PC-9 (cell line): ENCODE data around the gene RGS6. TPM values are rescaled to one million over a fixed set of nuclear protein-coding genes. Genes with fewer than 3 reads are reported as not detected.

ENCODE experiments used
- BruUV-seq: library from RNA; stranded (reverse); fragments of 400-500 nt; replicated peaks from 2 replicates; lab custom pipeline; 2021; lab: Mats Ljungman, UMichigan
- CTCF ChIA-PET: fragments of 300-600 bp; sonication (Branson Sonifier 250); formaldehyde crosslinking; loops from one replicate; lab custom pipeline; 2022; ENCODE audit warnings: antibody characterized with exemption; lab: Charles Lee
- POLR2A ChIA-PET: fragments of 300-600 bp; sonication (Branson Sonifier 250); formaldehyde crosslinking; loops from one replicate; lab custom pipeline; 2022; ENCODE audit warnings: antibody characterized with exemption; ENCODE audit not compliant: unreplicated experiment; lab: Charles Lee
- DNase-seq, 2 experiments: peaks; one replicate each; pipeline versions ENCODE4 v3.0.0 to v3.0.0-alpha.2; 2015 to 2022; ENCODE audit warnings: mixed read lengths in 1 of 2
- H2AFZ ChIP-seq: fragments of 200-600 bp; sonication (generic); 2 replicates; pipeline ENCODE4 v1.8.1; 2017; ENCODE audit warnings: antibody characterized with exemption
- H3F3A ChIP-seq: fragments of 200-600 bp; sonication (generic); 2 replicates; pipeline ENCODE4 v1.8.1; 2017; ENCODE audit warnings: antibody characterized with exemption, mild to moderate bottlenecking, low read depth; ENCODE audit not compliant: insufficient read depth
- H3K27ac ChIP-seq: fragments of 200-600 bp; sonication (generic); 2 replicates; pipeline ENCODE4 v1.6.1; 2016; ENCODE audit warnings: mixed run types
- H3K27me3 ChIP-seq: fragments of 200-600 bp; sonication (generic); 2 replicates; pipeline ENCODE4 v1.6.1; 2016; ENCODE audit warnings: low read depth, mixed run types; ENCODE audit not compliant: insufficient read depth
- H3K36me3 ChIP-seq: fragments of 200-600 bp; sonication (generic); 2 replicates; pipeline ENCODE4 v1.6.1; 2016; ENCODE audit warnings: low read depth, mixed run types
- H3K4me1 ChIP-seq: fragments of 200-600 bp; sonication (generic); replicated peaks from 2 replicates; pipeline ENCODE4 v1.6.1; 2016; ENCODE audit warnings: mixed run types; ENCODE audit not compliant: insufficient read depth
- H3K4me2 ChIP-seq: fragments of 200-600 bp; sonication (generic); 2 replicates; pipeline ENCODE4 v1.6.1; 2017; ENCODE audit warnings: mixed run types
- H3K4me3 ChIP-seq: fragments of 200-600 bp; sonication (generic); 2 replicates; pipeline ENCODE4 v1.6.1; 2016; ENCODE audit warnings: mixed run types
- H3K79me2 ChIP-seq: fragments of 200-600 bp; sonication (generic); 2 replicates; pipeline ENCODE4 v1.6.1; 2017; ENCODE audit warnings: low read depth, mixed run types
- H3K9me2 ChIP-seq: fragments of 200-600 bp; sonication (generic); 2 replicates; pipeline ENCODE4 v1.8.1; 2017; ENCODE audit warnings: mild to moderate bottlenecking; ENCODE audit not compliant: insufficient read depth
- H3K9me3 ChIP-seq: fragments of 200-600 bp; sonication (generic); 2 replicates; pipeline ENCODE4 v1.8.1; 2016; ENCODE audit warnings: low read depth; ENCODE audit not compliant: insufficient read depth
- H4K20me1 ChIP-seq: fragments of 200-600 bp; sonication (generic); 2 replicates; pipeline ENCODE4 v1.8.1; 2017; ENCODE audit not compliant: insufficient read depth
- EZH2 ChIP-seq: fragments of 200-600 bp; sonication (generic); IDR thresholded peaks from 2 replicates; pipeline ENCODE4 v1.8.0; 2017; ENCODE audit warnings: antibody characterized with exemption, low read depth
- intact Hi-C: fragments of 100-400 bp; cut with micrococcal nuclease; formaldehyde crosslinking; loops from one replicate; pipeline ENCODE4 v1.10.0; 2022; ENCODE audit not compliant: unreplicated experiment
- total RNA-seq: library from RNA; stranded (reverse); gene quantifications from 2 replicates; pipeline ENCODE4 v1.2.3, GENCODE V29; 2021
- TF ChIP-seq, protein P1 (sequence below): fragments of 200-600 bp; sonication (generic); conservative IDR thresholded peaks from 2 replicates; pipeline ENCODE4 v1.6.1; 2017; ENCODE audit warnings: mixed run types, antibody characterized with exemption, mild to moderate bottlenecking, moderate library complexity

The RGS6 gene
- total RNA-seq, 1 experiment from 2014 or later, result not detected

DNA sequence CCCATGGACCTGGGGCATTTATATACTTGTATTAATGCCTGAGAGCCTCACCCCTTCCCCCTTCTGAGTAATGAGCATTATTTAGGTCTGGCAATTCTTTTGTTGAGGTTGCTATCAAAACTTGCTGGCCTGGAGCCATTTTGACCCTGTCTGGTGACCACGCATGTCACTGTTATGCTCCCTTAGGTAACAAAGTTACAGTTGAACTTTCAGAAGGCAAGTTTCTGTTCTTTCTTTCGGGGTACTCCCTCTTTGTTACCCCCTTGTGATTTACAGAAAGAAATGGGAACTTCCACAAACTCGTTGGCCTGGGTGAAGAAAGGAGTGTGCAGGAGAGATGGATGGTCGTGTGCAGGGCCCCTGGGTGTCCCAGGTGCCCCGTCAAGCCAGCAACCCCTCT is 656.3 kb downstream of the RGS6 start:
- Histone ChIP-seq H3K36me3 (no peaks in the 10 kb centered on the region), H3K9me3 (no peaks in the 10 kb centered on the region), H3K27me3 (peaks cover 23% of the 10 kb centered on the region), H3K9me2 (no peaks in the 10 kb centered on the region), H4K20me1 (no peaks in the 10 kb centered on the region), H3K4me3 (no peak overlapping the region), H3K79me2 (no peaks in the 10 kb centered on the region), H3K27ac (no peak overlapping the region), H3K4me2 (no peak overlapping the region), H3K4me1 (no peaks in the 10 kb centered on the region), H3F3A (no peaks in the 10 kb centered on the region), H2AFZ (no peak overlapping the region)
- no peak for DNase-seq
- TF ChIP-seq, protein P1, sequence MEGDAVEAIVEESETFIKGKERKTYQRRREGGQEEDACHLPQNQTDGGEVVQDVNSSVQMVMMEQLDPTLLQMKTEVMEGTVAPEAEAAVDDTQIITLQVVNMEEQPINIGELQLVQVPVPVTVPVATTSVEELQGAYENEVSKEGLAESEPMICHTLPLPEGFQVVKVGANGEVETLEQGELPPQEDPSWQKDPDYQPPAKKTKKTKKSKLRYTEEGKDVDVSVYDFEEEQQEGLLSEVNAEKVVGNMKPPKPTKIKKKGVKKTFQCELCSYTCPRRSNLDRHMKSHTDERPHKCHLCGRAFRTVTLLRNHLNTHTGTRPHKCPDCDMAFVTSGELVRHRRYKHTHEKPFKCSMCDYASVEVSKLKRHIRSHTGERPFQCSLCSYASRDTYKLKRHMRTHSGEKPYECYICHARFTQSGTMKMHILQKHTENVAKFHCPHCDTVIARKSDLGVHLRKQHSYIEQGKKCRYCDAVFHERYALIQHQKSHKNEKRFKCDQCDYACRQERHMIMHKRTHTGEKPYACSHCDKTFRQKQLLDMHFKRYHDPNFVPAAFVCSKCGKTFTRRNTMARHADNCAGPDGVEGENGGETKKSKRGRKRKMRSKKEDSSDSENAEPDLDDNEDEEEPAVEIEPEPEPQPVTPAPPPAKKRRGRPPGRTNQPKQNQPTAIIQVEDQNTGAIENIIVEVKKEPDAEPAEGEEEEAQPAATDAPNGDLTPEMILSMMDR, result no peak
- TF ChIP-seq EZH2, result no peak
- ChIA-PET POLR2A (no interaction called here), CTCF (no interaction called here)
- no TSS peak for BruUV-seq
- intact Hi-C loops, result no loop called here

DNA sequence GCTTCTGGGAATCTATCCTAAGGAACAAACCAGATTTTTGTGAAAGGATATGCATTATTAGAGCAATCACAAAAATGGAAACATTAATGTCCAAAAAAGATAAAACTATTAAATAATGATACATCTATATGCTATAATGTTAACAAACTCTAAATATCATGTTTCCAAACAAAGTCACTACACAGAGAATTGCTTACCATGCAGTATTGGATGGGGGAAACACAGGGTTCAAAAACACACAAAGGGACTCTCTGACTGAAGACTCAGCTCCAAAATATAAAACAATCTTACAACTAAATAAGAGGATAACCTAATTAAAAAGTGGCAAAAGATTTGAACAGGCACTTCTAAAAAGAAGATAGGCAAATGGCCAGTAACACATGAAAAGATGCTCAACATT is 657.4 kb downstream of the RGS6 start:
- H3K36me3 ChIP-seq, result no peaks in the 10 kb centered on the region
- H3K4me3 ChIP-seq, result no peak overlapping the region
- H3K27ac ChIP-seq, result no peak overlapping the region
- H2AFZ ChIP-seq, result no peak overlapping the region
- CTCF ChIA-PET, result no interaction called here
- H3K4me2 ChIP-seq, result no peak overlapping the region
- no peaks in the 10 kb centered on the region for H4K20me1 ChIP-seq
- peaks cover 30% of the 10 kb centered on the region for H3K27me3 ChIP-seq
- H3K9me3 ChIP-seq, result no peaks in the 10 kb centered on the region
- intact Hi-C loops, result no loop called here
- BruUV-seq, result no TSS peak
- no peak for TF ChIP-seq EZH2
- TF ChIP-seq, protein P1, result no peak
- no peaks in the 10 kb centered on the region for H3K79me2 ChIP-seq
- H3F3A ChIP-seq, result no peaks in the 10 kb centered on the region
- DNase-seq, result no peak
- H3K9me2 ChIP-seq, result no peaks in the 10 kb centered on the region
- H3K4me1 ChIP-seq, result no peaks in the 10 kb centered on the region
- POLR2A ChIA-PET, result no interaction called here

DNA sequence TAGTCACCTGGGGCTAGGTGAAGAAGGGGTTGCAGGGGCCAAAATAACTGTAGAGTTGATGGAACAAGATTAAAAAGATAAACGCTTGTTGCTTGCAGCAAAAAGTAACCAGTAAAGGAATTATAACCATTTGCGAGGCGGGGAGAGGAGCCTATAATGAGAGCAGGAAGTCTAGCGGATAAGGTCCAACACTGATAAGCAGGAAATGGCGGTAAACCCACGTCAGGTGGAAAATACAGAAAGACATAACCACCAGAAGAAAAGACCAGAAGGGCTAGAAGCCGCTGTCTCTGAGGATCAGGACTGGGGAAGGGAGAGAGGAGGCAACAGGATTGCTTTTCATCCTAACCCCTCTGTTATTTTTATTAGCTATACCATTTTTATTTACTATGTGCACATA is 658.3 kb downstream of the RGS6 start:
- CTCF ChIA-PET, result no interaction called here
- TF ChIP-seq, protein P1, result no peak
- no peak for TF ChIP-seq EZH2
- Histone ChIP-seq H3K9me3 (no peaks in the 10 kb centered on the region), H3K4me3 (no peak overlapping the region), H3K4me1 (no peaks in the 10 kb centered on the region), H3K27ac (no peak overlapping the region), H3F3A (no peaks in the 10 kb centered on the region), H4K20me1 (no peaks in the 10 kb centered on the region), H3K36me3 (no peaks in the 10 kb centered on the region), H2AFZ (no peak overlapping the region), H3K9me2 (no peaks in the 10 kb centered on the region), H3K4me2 (no peak overlapping the region), H3K27me3 (peaks cover 39% of the 10 kb centered on the region), H3K79me2 (no peaks in the 10 kb centered on the region)
- POLR2A ChIA-PET, result no interaction called here
- intact Hi-C loops, result no loop called here
- no peak for DNase-seq
- BruUV-seq, result no TSS peak
